ENCODE results near the gene SAMD14. TPM values are rescaled to one million over a fixed set of nuclear protein-coding genes. Genes with fewer than 3 reads are reported as not detected.

The SAMD14 gene
- total and polyA plus RNA-seq, 2 of the 4 experiments (the other 2 are of a cell fraction) = 1.4 to 6.2 TPM

DNA sequence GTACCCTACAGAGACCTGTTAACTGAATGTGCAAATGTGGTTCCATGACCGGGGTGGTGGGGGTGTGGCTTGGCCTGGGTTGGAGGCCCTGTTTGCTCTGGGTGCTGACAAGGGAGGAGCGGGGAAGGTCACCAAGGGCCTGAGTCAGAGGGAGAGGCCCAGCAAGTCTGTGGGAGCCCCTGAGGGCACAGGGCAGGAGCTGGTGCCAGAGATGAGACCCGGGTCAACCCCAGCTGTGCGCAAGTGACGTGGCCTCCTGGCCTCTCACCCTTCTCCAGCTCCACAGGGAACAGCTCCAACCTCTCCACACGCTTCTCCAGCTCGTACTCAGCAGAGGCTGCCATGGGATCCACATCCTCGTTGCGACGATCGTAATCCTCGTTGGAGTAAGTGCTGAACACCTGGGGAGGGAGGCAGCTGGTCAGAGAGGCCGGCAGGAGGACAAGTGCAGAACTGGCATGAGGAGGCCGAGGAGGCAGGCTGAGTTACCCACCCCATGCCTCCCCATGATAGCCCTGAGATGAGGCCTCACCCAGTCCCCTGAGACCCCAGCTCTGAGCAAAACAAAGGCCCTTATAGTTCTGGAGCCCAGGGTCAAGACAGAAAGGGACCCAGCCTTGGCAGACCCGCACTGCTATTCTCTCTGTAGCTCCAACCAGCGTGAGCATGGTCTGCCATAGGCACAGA, 15.0 kb upstream of the SAMD14 start:
- DNase-seq (no peak), ATAC-seq (ENCODE audit: low read depth) (no peak)
- Histone ChIP-seq H2AK9ac (replicated peaks; ENCODE audit: low read depth, low read length, poor library complexity) (no peak overlapping the region), H3K14ac (replicated peaks; ENCODE audit: low read depth, low read length) (no peak overlapping the region), H4K5ac (ENCODE audit: low read depth, low read length) (no peak overlapping the region), H4K91ac (ENCODE audit: insufficient read depth, low read depth, low read length) (no peak overlapping the region), H2BK120ac (ENCODE audit: low read depth, low read length) (no peak overlapping the region), H3K79me1 (ENCODE audit: low read depth in 1 of 2, low read length in 2 of 2) (peaks cover 9 to 84% of the 10 kb centered on the region in 2 experiments), H3K4me2 (ENCODE audit: low read depth, low read length) (no peak overlapping the region; the same call in 1 of the 2 replicates), H2BK15ac (ENCODE audit: low read depth, low read length) (no peak overlapping the region), H2AFZ (replicated peaks; ENCODE audit: low read length, poor library complexity) (no peak overlapping the region), H3K4me3 (ENCODE audit: insufficient read depth, low read depth, low read length) (no peak overlapping the region), H3K9me1 (ENCODE audit: insufficient read depth, low read length) (peaks cover 2% of the 10 kb centered on the region; the same call in 1 of the 2 replicates), H4K8ac (ENCODE audit: low read depth in 2 of 2, low read length in 2 of 2) (no peak overlapping the region), H3K4me1 (ENCODE audit: control insufficient read depth, insufficient read depth, low read length) (peaks cover 22% of the 10 kb centered on the region), H3K36me3 (ENCODE audit: control insufficient read depth, insufficient read depth, low read length) (peaks cover 51% of the 10 kb centered on the region), H3K9me3 (ENCODE audit: control insufficient read depth, insufficient read depth, low read length) (no peaks in the 10 kb centered on the region), H3K27me3 (ENCODE audit: control insufficient read depth, insufficient read depth, low read length) (no peaks in the 10 kb centered on the region), H2BK20ac (ENCODE audit: low read depth, low read length) (no peak overlapping the region), H2AK5ac (ENCODE audit: low read depth, low read length) (no peak overlapping the region), H2BK5ac (ENCODE audit: low read depth, low read length, poor library complexity, severe bottlenecking) (no peak overlapping the region), H3K56ac (ENCODE audit: extremely low read depth, insufficient read depth, low read length) (no peak overlapping the region), H3K9ac (ENCODE audit: low read depth, low read length) (no peak overlapping the region), H3K18ac (ENCODE audit: low read depth, low read length) (no peak overlapping the region), H4K20me1 (ENCODE audit: insufficient read depth, low read length) (peaks cover 88% of the 10 kb centered on the region), H3K4ac (ENCODE audit: low read depth, low read length) (no peak overlapping the region), H3K27ac (ENCODE audit: insufficient read depth, low read length) (no peak overlapping the region), H3K23ac (ENCODE audit: low read depth, low read length) (no peak overlapping the region)
- ChIA-PET POLR2A (ENCODE audit: unreplicated experiment) (interaction anchor here (0.6 kb wide), 1 partner anchor 55 kb away, joined by 13 read pairs; no protein-coding TSS in a partner anchor), CTCF (no interaction called here)
- dilution Hi-C loops (cut with HindIII; ENCODE audit: low sequenced_read_pairs, unreplicated experiment) (no loop called here), in situ Hi-C loops (cut with MboI; ENCODE audit: low sequenced_read_pairs) (no loop called here), intact Hi-C loops (cut with micrococcal nuclease) (no loop called here)
- WGBS, 2 experiments (ENCODE audit: extremely low coverage in 2 of 2, insufficient read length in 1 of 2) = 100% methylated on average over 5 of the region's 16 CpGs; no CpG with 5 or more reads in 1 of the 2 experiments
- BruUV-seq (replicated peaks) = no TSS peak
- no peak for TF ChIP-seq FOS (IDR thresholded peaks at IDR 0.05; ENCODE audit: low read depth, low read length)
- no peak for TF ChIP-seq SMC3 (IDR thresholded peaks at IDR 0.05; ENCODE audit: low read depth, low read length)
- TF ChIP-seq CHD1 (IDR thresholded peaks at IDR 0.05; ENCODE audit: low read depth, low read length) = no peak
- TF ChIP-seq RCOR1 (IDR thresholded peaks at IDR 0.05; ENCODE audit: insufficient replicate concordance, low read length) = no peak
- TF ChIP-seq CEBPB (IDR thresholded peaks at IDR 0.05; ENCODE audit: low read depth, low read length) = no peak
- TF ChIP-seq RFX5 (IDR thresholded peaks at IDR 0.05; ENCODE audit: low read depth, low read length) = no peak
- TF ChIP-seq, protein P1, sequence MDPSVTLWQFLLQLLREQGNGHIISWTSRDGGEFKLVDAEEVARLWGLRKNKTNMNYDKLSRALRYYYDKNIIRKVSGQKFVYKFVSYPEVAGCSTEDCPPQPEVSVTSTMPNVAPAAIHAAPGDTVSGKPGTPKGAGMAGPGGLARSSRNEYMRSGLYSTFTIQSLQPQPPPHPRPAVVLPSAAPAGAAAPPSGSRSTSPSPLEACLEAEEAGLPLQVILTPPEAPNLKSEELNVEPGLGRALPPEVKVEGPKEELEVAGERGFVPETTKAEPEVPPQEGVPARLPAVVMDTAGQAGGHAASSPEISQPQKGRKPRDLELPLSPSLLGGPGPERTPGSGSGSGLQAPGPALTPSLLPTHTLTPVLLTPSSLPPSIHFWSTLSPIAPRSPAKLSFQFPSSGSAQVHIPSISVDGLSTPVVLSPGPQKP (IDR thresholded peaks at IDR 0.05; ENCODE audit: borderline replicate concordance, low read depth, low read length) = no peak
- TF ChIP-seq RAD21 (IDR thresholded peaks at IDR 0.05; ENCODE audit: low read length) = no peak
